Mesenteric fat pad (tissue), 1 donor: Measurements from ENCODE around the gene RNU1-3. TPM values are rescaled to one million over a fixed set of nuclear protein-coding genes. Genes with fewer than 3 reads are reported as not detected.

Experiments
- DNase-seq: peaks from one replicate; pipeline ENCODE4 v3.0.0-alpha.2; 2020; ENCODE audit warnings: low spot score
- total RNA-seq: library from RNA; stranded (reverse); fragmentation: NEBNext Ultra II Directional; extraction: Animal tissue kit (Norgen Biotek cat#: 25700); gene quantifications from one replicate; pipeline ENCODE4 v1.2.1, GENCODE V29; 2021
- donor health status: DM: yes; HTN: yes; CAD: no.

Gene RNU1-3
- total RNA-seq, 1 donor from 2014 or later: 6,165 TPM

DNA sequence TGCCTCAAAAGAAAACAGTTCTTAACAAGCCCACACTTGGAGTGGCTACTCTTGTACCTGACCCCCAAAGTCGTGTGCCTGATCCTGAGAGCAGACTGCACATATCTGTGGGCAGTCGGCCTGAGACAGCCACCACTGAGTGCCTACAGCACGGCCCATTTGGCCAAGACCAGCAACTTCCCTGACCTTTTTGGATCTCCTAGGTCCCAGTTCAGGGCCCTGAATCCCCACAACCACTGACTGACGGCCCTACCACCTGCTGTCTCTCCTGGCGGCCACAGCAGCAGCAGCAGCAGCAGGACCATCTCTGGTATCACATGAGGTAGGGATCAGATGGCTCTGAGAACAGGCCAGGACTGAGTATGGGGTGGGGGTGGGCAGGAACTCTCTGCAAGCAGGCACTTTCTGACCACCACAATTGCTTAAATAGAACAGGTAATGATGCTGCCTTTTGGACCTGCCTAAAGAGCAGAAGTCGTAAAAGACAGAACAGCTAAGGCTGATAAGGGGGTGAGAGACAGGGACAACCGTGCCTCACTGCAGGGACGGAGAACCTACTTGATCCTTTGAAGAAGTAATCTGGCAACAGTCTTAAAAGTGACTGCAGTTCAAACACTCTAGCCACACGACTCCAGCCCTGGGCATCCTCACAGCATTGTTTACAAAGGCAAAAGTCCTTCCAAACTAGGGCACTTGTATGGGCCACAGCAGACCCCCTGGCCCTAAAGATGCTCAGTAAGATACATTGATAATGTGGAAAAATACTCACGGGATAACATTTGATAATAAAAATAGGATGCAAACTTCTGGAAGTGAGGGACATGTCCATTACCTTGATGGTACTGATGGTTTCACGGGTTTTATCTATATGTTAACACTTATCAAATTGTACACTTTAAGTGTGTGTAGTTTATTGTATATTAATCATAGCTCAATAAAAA is 27.4 kb downstream of the RNU1-3 start:
- DNase-seq: peak; percentile 90

DNA sequence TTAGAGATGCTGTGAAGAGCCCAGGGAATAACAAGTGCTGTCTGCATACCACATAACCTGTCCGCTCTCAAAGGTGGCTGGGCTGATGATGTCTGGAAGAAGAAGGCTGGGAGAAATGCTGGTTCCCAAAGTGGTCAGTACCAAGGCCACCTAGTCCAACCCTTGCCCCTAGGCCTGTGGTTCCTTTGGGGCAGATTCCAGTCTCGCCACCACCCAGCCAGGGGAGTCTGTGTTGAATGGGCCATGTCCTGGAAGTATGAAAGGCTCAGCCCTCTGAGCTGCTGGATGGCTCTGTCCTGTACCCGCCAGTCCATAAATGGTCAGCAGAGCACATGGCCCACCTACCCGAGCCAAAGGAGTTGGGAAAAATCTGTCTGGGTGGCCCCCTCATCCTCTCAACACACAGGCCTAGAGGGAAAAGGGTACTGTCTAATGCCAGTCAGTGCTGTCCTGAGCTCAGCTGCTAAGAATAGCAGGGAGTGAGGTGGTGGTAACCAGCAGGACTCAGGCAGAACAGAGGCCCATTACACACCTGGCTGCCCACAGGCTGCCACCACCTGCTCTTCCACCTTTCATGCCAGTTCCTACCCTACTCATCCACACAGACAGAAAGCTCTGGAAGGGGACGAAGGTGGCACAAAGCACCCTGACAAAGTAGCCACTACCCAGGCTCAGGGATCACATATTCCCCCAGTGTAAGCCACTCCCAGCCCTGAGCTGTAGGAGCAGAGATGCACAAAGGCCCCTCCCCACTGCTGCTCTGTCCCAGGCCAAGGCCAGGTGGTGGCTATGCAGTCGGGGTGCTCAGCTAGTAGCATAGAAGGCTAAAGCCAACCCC is 28.6 kb downstream of the RNU1-3 start:
- peak; percentile 89 for DNase-seq

GRCh38 chr1:16636551-16637195 is 30.1 kb downstream of the RNU1-3 start:
- DNase-seq: peak; percentile 89

GRCh38 chr1:16635959-16636358 is 30.8 kb downstream of the RNU1-3 start:
- peak; percentile 90 for DNase-seq

DNA sequence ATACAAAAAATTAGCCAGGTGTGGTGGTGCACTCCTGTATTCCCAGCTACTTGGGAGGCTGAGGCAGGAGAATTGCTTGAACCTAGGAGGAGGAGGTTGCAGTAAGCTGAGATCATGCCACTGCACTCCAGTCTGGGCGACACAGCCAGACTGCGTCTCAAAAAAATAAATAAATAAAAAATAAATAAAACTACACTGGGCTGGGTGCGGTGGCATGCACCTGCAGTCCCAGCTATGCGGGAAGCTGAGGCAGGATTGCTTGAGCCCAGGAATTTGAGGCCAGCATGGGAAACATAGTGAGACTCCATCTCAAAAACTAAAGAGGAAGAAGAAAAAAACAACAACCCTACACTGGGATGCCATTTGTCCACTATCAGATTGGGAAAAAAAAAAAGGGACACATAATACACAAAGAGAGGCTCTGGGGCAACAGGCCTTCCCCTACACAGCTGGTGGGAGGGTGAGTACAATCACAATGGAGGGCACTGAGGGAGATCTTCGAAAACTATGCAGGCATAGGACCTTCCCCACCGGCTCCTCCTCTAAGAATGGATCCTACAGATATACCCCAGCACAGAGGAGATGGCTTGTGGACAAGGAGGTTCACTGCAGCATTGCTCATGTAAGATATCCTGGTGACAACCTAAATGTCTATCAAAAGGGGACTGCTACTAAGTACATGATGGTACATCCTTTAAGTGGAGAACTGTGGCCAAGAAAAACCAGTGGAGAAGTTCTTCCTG is 33.0 kb downstream of the RNU1-3 start:
- peak; percentile 85 for DNase-seq

- DNase-seq: peak; percentile 87
These were observed 34.5 kb downstream of the RNU1-3 start for GRCh38 chr1:16632044-16632850.

DNA sequence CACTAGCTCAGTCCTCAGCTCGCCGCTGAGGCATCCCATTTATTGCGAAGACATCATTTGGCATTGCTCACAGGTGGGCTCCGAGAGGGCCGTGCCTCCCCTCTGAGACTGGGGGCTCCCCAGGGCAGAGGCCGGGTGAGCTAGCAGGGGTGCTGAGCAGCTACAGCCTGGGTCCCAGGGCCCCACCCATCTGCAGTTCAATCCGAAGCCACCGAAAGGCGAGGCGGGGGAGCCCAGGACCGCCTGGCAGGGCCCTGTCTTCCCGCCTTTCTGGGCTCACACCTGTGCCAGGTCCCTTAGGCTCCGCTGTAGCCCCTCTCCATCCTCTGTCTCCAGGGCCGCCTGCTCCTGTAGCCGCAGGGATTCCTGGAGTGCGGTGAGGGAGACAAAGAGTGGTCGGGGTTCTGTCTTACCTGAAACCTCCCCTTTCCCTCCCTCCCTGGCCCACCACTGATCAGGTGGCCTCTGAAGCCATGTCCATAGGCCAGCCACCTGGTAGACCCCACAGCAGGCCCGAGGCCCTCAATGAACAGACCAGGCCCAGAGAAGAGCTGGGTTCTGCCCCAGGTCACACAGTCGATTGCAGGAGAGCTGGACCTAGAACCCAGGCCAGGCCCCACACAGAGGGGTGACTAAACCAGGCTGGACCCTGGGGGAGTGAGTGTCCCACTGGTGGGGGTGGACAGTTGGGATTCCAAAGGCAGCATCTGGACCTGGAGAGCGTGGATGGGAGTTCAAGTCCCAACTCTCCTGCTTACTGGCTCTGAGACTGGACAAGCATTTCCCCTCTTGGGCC is 35.3 kb downstream of the RNU1-3 start:
- peak; percentile 92 for DNase-seq

- DNase-seq: peak; percentile 90
These were observed 36.0 kb downstream of the RNU1-3 start for GRCh38 chr1:16630661-16631247.

- DNase-seq: peak; percentile 91
These were observed 36.7 kb downstream of the RNU1-3 start for GRCh38 chr1:16629916-16630530.

- peak; percentile 92 for DNase-seq
These were observed 38.2 kb downstream of the RNU1-3 start for GRCh38 chr1:16628361-16629111.

DNA sequence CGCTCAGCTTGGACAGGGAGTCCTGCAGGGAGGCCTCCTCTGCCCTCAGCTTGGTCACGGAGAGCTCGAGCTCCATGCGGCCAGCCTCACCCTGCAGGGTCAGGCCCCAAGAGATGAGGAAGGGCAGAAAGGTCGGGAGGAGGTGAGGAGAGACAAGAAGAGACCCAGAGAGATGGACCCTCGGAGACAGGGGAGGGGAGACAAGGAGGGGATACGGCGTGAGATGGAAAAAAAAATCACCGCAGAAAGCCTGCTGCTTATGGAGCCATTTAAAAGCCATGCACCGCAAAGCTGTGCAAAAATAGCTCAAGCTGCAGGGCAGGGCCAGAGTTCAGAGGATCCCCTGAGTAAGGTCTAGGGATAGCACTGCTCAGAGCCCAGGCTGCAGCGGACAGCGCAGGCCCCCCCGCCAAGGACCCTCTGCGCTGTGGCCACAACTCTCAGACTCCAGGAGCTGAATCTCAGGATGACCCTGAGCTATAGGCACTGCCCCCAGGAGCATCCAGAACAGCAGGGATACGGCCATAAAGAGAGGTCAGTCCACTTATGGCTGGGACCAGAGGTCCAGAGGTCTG is 40.3 kb downstream of the RNU1-3 start:
- peak; percentile 88 for DNase-seq

DNA sequence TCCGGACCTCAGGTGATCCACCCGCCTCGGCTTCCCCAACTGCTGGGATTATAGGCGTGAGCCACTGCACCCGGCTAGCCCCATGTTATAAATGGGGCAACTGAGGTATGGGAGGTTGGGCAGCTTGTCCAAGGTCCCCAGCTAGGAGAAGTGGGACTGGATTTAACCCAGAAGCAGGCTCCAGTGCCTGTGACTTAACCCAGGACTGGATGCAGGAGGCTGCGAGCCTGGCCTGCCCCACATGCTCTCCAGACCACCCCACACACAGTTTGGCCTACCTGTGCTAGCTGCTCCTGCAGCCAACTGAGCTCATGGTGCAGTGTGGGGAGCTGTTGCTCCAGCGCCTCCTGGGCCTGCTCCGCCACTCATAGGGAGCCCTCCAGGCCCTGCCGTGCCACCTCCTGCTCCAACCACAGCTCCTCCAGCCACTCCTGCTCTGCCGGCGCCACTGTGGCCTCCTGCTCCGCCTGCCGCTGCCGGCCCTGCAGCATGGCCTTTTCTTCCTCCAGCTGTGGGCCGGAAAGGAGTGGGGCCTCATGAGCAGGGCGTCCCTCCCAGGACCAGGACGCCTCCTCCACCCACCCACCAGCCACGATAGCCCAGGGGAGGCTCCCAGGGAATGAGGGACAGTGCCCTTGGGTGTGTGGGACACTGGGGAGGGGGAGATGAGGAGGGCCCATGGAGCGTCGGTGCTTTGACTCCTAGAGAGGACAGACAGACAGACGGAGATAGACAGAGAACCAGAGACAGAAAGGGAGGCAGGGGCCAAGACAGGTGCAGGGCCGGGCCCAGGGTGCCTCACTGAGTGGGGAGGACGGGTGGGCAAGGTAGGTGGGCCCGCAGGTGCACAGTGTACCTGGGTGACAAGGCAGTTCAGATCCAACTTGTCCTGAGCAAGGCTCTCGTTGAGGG is 41.0 kb downstream of the RNU1-3 start:
- DNase-seq: peak; percentile 94

DNA sequence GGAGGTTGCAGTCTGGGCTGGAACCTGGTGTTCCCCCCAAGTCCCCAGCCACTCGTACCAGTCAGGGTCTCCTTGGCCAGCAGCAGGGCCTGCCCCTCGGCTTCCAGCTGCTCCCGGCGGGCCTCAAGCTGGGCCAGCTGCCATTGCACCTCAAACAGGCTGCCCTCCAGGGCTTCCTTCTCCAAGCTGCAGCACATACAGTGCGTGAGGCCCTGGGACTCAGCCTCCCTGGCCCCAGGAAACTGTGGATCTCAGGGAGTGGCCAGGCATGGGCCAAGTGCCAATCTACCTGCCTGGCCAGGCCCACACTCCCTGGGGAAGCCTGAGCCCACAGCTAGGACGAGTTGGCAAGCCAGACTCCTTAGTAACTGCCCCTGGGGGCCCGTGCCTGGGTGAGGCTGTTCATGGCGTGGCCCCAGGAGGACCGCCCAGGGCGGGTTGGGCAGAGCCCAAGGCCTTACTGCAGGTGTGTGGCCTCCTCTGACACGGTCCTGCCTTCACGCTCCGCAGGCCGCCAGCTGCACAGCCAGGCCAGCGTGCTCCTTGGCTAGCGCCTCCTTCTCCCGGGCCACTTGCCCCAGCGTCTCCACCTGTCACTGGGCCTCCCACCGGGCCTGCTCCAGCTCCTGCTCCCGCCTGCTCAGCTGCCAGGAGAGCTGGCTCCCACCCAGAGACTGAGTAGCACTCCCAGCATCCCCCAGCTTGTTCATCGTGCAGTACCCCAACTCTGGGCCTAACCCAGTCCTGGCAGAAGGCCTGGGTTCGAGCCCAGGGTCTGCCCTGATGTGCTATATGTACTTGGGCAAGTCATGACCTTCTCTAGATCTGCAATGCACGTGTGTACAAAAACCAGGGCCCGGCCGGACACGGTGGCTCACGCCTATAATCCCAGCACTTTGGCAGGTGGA is 42.7 kb downstream of the RNU1-3 start:
- DNase-seq: peak; percentile 95

DNA sequence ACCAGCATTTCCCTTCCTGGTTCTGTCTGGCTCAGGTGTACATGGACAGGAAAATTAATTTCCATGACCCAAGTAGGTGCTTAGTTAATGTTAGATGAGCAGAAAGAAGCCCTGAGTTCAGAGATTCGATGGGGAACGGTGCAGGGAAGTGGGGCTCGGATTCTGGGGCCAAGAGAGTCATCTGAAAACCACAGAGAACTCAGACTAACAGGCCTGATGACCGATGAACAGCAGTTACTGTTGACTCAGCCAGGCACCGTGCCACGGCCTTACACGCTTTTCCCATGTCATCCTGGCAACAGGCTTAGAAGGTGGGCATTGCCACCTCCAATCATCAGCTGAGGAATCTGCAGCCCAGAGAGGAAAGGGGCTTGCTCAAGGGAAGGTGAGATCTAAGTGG is 43.4 kb downstream of the RNU1-3 start:
- peak; percentile 90 for DNase-seq
